ENCODE results near the gene ZNG1F. TPM values are rescaled to one million over a fixed set of nuclear protein-coding genes. Genes with fewer than 3 reads are reported as not detected.
"Not testable (repeated sequence)": the region's sequence is repeated elsewhere in the genome, so short reads cannot be mapped to it uniquely, and the experiment has no call there.

The ZNG1F gene
- 4.6 TPM for polyA plus RNA-seq (ENCODE audit: insufficient read length)

DNA sequence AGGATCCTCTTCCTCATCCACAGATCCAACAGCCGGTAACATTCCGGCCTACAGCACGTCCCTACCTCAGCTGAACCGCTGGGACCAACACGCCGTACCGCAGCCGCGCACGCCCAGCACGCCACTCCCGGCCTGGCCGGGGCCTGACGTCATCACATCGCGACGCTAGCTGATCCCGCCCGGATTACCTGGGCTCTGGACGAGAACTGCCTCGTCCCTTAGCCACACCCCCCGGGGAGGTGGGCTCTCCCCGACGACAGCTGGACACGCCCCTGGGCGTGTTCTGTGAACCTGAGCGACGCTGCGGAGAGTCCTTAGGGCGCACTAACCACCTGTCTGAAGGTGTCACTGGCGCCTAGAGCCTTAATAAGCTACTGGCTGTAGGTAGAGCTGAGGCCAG, at the start of gene ZNG1F:
ZNG1F (minus strand) TSS at position 101 of the 400 bp plus-strand sequence; CDS start at position 42, 59 bp downstream.
- not testable (repeated sequence) for DNase-seq

DNA sequence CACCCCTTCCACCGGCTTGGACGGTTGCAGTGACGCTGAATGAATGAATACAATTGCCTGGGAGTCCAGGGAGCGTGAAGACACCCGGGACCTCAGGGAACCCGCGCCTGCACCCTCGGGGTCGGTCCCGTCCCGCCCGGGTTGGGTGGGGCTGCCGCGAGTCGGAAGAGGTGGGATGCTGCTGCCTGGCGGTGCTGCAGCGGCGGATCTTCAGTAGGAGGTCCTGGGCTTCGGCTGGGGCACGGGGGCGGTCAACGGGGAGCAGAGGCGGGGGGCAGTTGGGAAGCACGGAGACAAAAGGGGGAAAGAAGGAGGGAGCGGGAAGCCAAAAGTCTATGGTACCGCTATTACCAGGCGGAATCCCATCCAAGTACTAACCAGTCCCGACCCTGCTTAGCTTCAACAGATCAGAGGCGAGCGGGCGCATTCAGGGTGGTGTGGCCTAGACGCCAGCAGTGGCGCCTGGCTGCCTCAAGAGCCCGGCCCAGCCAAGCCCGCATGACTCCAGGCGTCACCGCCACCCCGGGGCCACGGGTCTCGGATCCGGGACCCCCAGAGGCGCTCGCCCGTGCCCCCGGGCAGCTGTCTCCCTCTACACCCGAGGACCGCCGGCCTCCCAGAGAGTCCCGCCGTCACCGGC, 48.1 kb upstream of the ZNG1F start:
- not testable (repeated sequence) for DNase-seq

GRCh38 chr9:41236486-41237109, 47.5 kb upstream of the ZNG1F start:
- DNase-seq = not testable (repeated sequence)

- DNase-seq = not testable (repeated sequence)
Observed at GRCh38 chr9:41234811-41235805, 46.0 kb upstream of the ZNG1F start.

DNA sequence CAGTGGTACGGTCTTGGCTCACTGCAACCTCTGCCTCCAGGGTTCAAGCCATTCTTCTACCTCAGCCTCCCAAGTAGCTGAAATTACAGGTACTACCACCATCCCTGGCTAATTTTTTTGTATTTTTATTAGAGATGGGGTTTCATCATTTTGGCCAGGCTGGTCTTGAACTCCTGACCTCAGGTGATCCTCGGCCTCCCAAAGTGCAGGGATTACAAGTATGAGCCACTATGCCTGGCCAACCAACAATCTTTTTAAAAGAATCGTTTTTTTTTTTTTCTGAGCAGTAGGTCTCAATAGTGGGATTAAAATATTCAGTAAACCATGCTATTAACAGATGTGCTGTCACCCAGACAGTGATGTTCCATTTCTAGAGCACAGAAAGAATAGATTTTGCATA, 45.1 kb upstream of the ZNG1F start:
- DNase-seq = not testable (repeated sequence)

DNA sequence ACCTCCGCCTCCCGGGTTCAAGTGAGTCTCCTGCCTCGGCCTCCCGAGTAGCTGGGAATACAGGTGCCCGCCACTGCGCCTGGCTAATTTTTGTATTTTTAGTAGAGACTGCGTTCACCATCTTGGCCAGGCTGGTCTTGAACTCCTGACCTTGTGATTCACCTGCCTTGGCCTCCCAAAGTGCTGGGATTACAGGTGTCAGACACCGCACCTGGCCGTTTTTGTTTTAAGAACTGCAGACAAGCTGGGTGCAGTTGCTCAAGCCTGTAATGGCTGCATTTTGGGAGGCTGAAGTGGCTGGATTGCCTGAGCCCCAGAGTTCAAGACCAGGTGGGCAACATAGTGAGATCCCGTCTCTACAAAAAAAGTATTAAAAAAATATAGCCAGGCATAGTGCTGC, 43.2 kb upstream of the ZNG1F start:
- not testable (repeated sequence) for DNase-seq

DNA sequence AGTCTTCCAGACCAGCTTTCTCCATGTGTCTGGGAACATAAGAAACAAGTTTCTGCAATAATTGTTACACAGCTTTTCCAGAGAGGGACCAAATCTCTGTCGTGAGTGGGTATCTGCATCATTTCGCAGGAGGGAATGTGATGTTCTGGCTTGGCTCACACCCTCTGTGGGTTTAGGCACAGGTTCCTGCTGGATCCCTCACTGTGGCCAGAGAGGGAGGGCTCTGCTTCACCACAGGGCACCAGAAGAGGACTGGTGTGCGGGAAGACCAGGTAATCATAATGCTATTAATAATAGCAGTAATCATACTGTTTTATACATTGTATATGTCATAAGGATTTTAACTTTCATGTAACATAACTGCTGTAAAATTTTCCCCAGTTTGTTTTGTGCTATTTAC, 41.3 kb upstream of the ZNG1F start:
- DNase-seq = not testable (repeated sequence)

- no peak for DNase-seq
Observed at GRCh38 chr9:41229408-41230401, 40.6 kb upstream of the ZNG1F start.

DNA sequence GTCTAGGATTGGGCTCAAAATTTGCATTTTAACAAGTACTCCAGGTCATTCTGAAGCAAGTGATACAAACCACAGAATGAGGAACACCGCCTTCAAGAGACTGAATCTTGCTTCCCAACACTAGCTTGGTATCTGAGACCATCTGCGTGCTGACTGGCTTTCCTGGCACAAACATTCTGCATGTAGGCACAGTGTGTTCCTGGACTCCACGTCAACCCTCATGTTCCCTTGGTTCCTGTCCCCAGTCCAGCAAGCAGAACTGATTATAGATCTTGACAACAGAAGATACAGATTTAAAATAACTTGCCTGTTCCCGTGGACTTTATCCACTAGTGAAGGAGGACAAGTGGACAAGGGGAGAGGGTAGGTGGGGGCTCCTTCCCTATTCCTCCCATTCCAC, 30.7 kb upstream of the ZNG1F start:
- DNase-seq = not testable (repeated sequence)

DNA sequence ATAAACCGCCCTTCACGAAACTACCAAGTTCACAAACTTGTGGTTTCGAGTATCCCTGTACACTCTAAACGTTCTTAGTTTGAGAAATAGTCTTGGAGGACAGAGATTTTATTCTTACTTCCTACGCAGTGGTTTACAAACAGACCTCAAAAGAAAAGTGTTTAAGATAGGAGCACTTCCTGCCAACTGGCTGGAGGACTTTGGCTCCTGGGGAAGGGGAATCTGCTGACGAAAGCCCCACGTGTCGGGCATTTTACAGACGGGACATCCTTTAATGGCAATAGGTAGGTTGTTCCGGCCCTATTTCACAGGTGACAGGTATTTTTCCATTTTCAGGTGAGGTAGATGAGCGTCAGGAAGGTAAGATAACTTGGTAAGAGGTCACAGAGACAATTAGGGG, 678 bp downstream of the ZNG1F start:
- DNase-seq = not testable (repeated sequence)

DNA sequence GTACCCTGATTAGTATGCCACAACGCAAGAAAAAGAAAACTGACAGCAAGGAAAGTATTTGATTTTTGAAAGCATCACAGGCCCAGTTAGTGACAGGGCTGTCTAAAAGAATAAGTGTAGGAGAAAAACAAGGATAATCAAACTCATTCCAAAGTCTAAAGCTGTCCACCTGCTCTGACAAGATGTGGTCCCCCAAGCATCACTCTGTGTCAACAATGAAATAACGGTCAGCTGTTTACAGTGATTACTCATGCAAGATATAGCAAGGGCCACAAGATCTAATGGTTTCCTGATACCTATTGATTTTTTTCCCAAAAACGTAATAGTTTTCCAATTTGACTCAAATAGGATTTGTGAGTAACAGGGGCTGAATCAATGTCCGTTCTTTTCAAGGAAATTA, 14.1 kb downstream of the ZNG1F start:
- DNase-seq = not testable (repeated sequence)

DNA sequence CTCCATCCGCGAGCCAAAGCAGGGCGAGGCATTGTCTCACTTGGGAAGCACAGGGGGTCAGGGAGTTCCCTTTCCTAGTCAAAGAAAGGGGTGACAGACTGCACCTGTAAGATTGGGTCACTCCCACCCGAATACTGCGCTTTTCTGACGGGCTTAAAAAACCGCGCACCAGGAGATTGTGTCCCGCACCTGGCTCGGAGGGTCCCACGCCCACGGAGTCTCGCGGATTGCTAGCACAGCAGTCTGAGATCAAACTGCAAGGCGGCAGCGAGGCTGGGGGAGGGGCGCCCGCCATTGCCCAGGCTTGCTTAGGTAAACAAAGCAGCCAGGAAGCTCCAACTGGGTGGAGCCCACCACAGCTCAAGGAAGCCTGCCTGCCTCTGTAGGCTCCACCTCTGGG, 39.0 kb downstream of the ZNG1F start:
- not testable (repeated sequence) for DNase-seq

GRCh38 chr9:41141878-41142277, 47.2 kb downstream of the ZNG1F start:
- not testable (repeated sequence) for DNase-seq

- DNase-seq = not testable (repeated sequence)
Observed at GRCh38 chr9:41128581-41128980, 60.5 kb downstream of the ZNG1F start, which contains the start of gene FOXD4L6. Gene FOXD4L6, minus strand, starts transcription at chr9:41128681. Its CDS starts 298 bp downstream, at chr9:41128383.

DNA sequence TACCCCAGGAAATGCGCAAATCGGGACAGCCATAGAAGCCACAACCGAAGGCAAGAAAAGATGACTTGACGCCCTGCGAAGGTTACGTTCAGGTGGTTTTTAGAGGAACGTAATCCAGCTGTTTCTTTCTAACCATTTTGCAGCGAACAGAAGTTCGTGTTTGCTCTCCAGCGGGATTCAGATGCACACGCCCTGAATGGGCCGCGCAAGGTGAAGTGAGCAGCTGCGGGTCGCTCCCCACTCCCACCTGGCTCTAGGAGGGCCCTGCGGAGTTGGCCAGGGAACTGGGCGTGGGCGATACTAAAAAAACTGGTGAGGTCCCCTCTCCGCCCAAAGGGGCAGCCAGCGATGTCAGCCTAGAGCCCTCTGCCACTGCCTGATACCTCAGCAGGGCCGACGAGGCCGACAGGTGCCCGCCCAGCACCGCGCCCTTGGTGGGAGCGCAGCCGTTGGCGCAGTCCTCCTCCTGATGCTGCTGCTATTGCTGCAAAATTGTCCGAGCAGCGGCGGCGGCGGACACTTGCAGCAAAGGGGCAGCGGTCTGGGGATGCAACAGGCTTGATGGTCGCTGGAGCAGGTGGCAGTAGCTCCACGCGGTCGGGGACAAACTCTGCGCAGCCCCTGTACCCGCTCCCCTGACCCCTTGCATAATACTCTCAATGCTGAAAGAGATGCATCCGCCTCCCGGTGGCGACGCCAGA, 62.2 kb downstream of the ZNG1F start:
- DNase-seq = not testable (repeated sequence)

- DNase-seq = not testable (repeated sequence)
Observed at GRCh38 chr9:41125936-41126335, 63.2 kb downstream of the ZNG1F start.

- not testable (repeated sequence) for DNase-seq
Observed at GRCh38 chr9:41125109-41125658, 63.9 kb downstream of the ZNG1F start.

GRCh38 chr9:41124250-41125108, 64.6 kb downstream of the ZNG1F start:
- not testable (repeated sequence) for DNase-seq

- DNase-seq = not testable (repeated sequence)
Observed at GRCh38 chr9:41123812-41124211, 65.3 kb downstream of the ZNG1F start.
